GM12878 (cell line): ENCODE measurements around the gene DNAAF2. TPM values are rescaled to one million over a fixed set of nuclear protein-coding genes. Genes with fewer than 3 reads are reported as not detected.

Experiments
- ATAC-seq: fragments of 200-7000 bp; cut with Tn5 transposase; 3 replicates; pipeline ENCODE4 v1.9.1; 2020; ENCODE audit warnings: mild to moderate bottlenecking, moderate library complexity
- BruUV-seq: library from RNA; stranded (reverse); fragments of 400-500 nt; replicated peaks from 2 replicates; lab custom pipeline; 2021; lab: Mats Ljungman, UMichigan
- CTCF ChIA-PET: fragments of 300-600 bp; sonication (Branson Sonifier 250); formaldehyde crosslinking; extraction: SDS; loops from one replicate; lab custom pipeline; 2021; ENCODE audit warnings: inconsistent platforms; lab: Yijun Ruan, JAX
- POLR2A ChIA-PET: fragments of 350-600 bp; formaldehyde crosslinking; extraction: SDS; loops from one replicate; lab custom pipeline; 2021; ENCODE audit warnings: inconsistent platforms; lab: Charles Lee
- RAD21 ChIA-PET: fragments of 300-600 bp; sonication (Branson Sonifier 250); formaldehyde crosslinking; loops from one replicate; lab custom pipeline; 2023; ENCODE audit warnings: antibody characterized with exemption; ENCODE audit not compliant: unreplicated experiment; lab: Charles Lee
- SMC1A ChIA-PET: fragments of 300-600 bp; sonication (Branson Sonifier 250); formaldehyde crosslinking; loops from one replicate; lab custom pipeline; 2023; ENCODE audit not compliant: unreplicated experiment, uncharacterized antibody; lab: Charles Lee
- DNase-seq: peaks from one replicate; pipeline ENCODE4 v3.0.0-alpha.2; 2011; ENCODE audit warnings: low read depth, low spot score
- FAIRE-seq: peaks from 3 replicates; lab custom pipeline; 2011; peaks lifted over from hg19 to GRCh38; lab: Jason Lieb, UNC
- H2AFZ ChIP-seq: 2 replicates; pipeline ENCODE4 v1.6.0; 2011; ENCODE audit warnings: low read depth, low read length, control low read depth; ENCODE audit not compliant: control insufficient read depth
- H3K27ac ChIP-seq: 2 replicates; pipeline ENCODE4 v1.5.1; 2011; ENCODE audit warnings: control low read depth; ENCODE audit not compliant: control insufficient read depth, insufficient read depth
- H3K27me3 ChIP-seq, 2 experiments: replicated peaks in 1 of 2; 2 replicates each; pipeline versions ENCODE4 v1.6.0 to v1.6.1; 2011; ENCODE audit warnings: low read length in 1 of 2; ENCODE audit not compliant: control insufficient read depth in 2 of 2, insufficient read depth in 2 of 2
- H3K36me3 ChIP-seq, 2 experiments: 2 replicates each; pipeline ENCODE4 v1.5.1; 2011; ENCODE audit warnings: low read length in 1 of 2; ENCODE audit not compliant: control insufficient read depth in 2 of 2, insufficient read depth in 2 of 2
- H3K4me1 ChIP-seq: 2 replicates; pipeline ENCODE4 v1.6.1; 2011; ENCODE audit warnings: mild to moderate bottlenecking, low read length, moderate library complexity, mixed read lengths; ENCODE audit not compliant: control insufficient read depth, insufficient read depth
- H3K4me2 ChIP-seq: 2 replicates; pipeline ENCODE4 v1.6.0; 2011; ENCODE audit warnings: control low read depth; ENCODE audit not compliant: control insufficient read depth, insufficient read depth
- H3K4me3 ChIP-seq: fragments of 200-600 bp; sonication (generic); 2 replicates; pipeline ENCODE4 v1.5.1; 2016
- H3K79me2 ChIP-seq: 2 replicates; pipeline ENCODE4 v1.6.0; 2011; ENCODE audit warnings: low read length; ENCODE audit not compliant: control insufficient read depth, insufficient read depth
- H3K9ac ChIP-seq: 2 replicates; pipeline ENCODE4 v1.8.0; 2011; ENCODE audit warnings: low read length, control low read depth, mixed read lengths; ENCODE audit not compliant: control insufficient read depth, insufficient read depth
- H3K9me3 ChIP-seq: replicated peaks from 3 replicates; pipeline ENCODE4 v1.5.1; 2011; ENCODE audit warnings: mild to moderate bottlenecking, low read length; ENCODE audit not compliant: control insufficient read depth, insufficient read depth
- H4K20me1 ChIP-seq: 2 replicates; pipeline ENCODE4 v1.6.0; 2011; ENCODE audit not compliant: control insufficient read depth, insufficient read depth
- CREM ChIP-seq: IDR thresholded peaks from 2 replicates; pipeline ENCODE4 v1.6.1; 2014; ENCODE audit warnings: antibody characterized with exemption, low read depth
- FOXM1 ChIP-seq: IDR thresholded peaks from 2 replicates; pipeline ENCODE4 v1.6.1; 2012; ENCODE audit warnings: low read depth, mild to moderate bottlenecking, inconsistent platforms, low read length, moderate library complexity
- MEF2A ChIP-seq: IDR thresholded peaks from 2 replicates; pipeline ENCODE4 v1.6.1; 2011; ENCODE audit warnings: low read depth, mild to moderate bottlenecking, low read length, moderate library complexity; ENCODE audit not compliant: insufficient read depth
- MTA3 ChIP-seq: IDR thresholded peaks from 2 replicates; pipeline ENCODE4 v1.6.1; 2012; ENCODE audit warnings: low read length, inconsistent platforms, borderline replicate concordance
- NFYB ChIP-seq: IDR thresholded peaks from 2 replicates; pipeline ENCODE4 v1.6.1; 2011; ENCODE audit warnings: low read depth, mild to moderate bottlenecking, low read length, improper control_type of control experiment, moderate library complexity; ENCODE audit not compliant: insufficient read depth
- PML ChIP-seq: IDR thresholded peaks from 2 replicates; pipeline ENCODE4 v1.6.1; 2012; ENCODE audit warnings: low read length, inconsistent platforms
- POLR2A ChIP-seq: IDR thresholded peaks from 2 replicates; pipeline ENCODE4 v1.6.1; 2011; ENCODE audit warnings: low read depth, mild to moderate bottlenecking, low read length
- POU2F2 ChIP-seq: IDR thresholded peaks from 3 replicates; pipeline ENCODE4 v1.6.1; 2011; ENCODE audit warnings: low read depth, mild to moderate bottlenecking, low read length, borderline replicate concordance
- SMAD5 ChIP-seq: IDR thresholded peaks from 2 replicates; pipeline ENCODE4 v1.6.1; 2016; ENCODE audit warnings: antibody characterized with exemption, low read depth
- TBL1XR1 ChIP-seq: IDR thresholded peaks from 2 replicates; pipeline ENCODE4 v1.6.1; 2012; ENCODE audit warnings: low read depth, low read length, improper control_type of control experiment
- ZBED1 ChIP-seq: IDR thresholded peaks from 2 replicates; pipeline ENCODE4 v1.6.1; 2016; ENCODE audit warnings: borderline replicate concordance
- ZBTB4 ChIP-seq: fragments of 450-650 bp; formaldehyde crosslinking; IDR thresholded peaks from 2 replicates; pipeline ENCODE4 v1.4.0; 2022; ENCODE audit warnings: mild to moderate bottlenecking, moderate library complexity
- WGBS: methylation state at CpG from one replicate; pipeline ENCODE4 v1.1.6; 2016; ENCODE audit warnings: low lambda C conversion rate; ENCODE audit not compliant: insufficient replicate concordance, insufficient coverage; ENCODE audit errors: missing lambda C conversion rate; 5-methylcytosine and 5-hydroxymethylcytosine counted together
- in situ Hi-C: fragments of 300-500 bp; cut with MboI; formaldehyde crosslinking; loops from 9 replicates; pipeline ENCODE4 v1.14.3; 2018; ENCODE audit warnings: mixed read lengths
- intact Hi-C: fragments of 100-400 bp; cut with micrococcal nuclease; formaldehyde crosslinking; loops from one replicate; pipeline ENCODE4 v1.14.2; 2022; ENCODE audit not compliant: unreplicated experiment
- polyA plus RNA-seq, 11 experiments: library from polyadenylated mRNA; depleted of rRNA in 4 of 11; unstranded in 6 of 11; stranded (reverse) in 5 of 11; fragments of >200 nt; fragmentation: Nextera tagmentation in 4 of 11; fragmentation: Illumina TruSeq in 1 of 11; extraction: Ambion mirVana in 4 of 11; extraction: Trizol in 1 of 11; gene quantifications; 1 replicate in 1 of 11; 2 replicates in 10 of 11; pipeline versions ENCODE4 v1.2.1 to v1.2.3, GENCODE V29; 2011 to 2016; ENCODE audit warnings: inconsistent platforms in 2 of 11, missing spikeins in 2 of 11, low read depth in 1 of 11
- total RNA-seq, 4 experiments: library from RNA; depleted of rRNA in 3 of 4; stranded (reverse); fragments of >200 nt in 3 of 4; fragmentation: Illumina TruSeq in 1 of 4; extraction: Trizol in 1 of 4; gene quantifications; 2 replicates each; pipeline versions ENCODE4 v1.2.1 to v1.2.3, GENCODE V29; 2013 to 2021
- TF ChIP-seq, protein P1 (sequence below): fragments of 450-650 bp; IDR thresholded peaks from 2 replicates; pipeline ENCODE4 v1.6.1; 2016; ENCODE audit warnings: mild to moderate bottlenecking
- TF ChIP-seq, protein P2 (sequence below), 3 experiments: IDR thresholded peaks in 2 of 3; conservative IDR thresholded peaks in 1 of 3; 2 replicates each; pipeline ENCODE4 v1.5.1; 2011; ENCODE audit warnings: low read depth in 3 of 3, low read length in 3 of 3, mild to moderate bottlenecking in 3 of 3, control low read depth in 2 of 3, moderate library complexity in 2 of 3, inconsistent platforms in 1 of 3, mixed read lengths in 1 of 3; ENCODE audit not compliant: control insufficient read depth in 2 of 3, insufficient read depth in 1 of 3; ENCODE audit errors: extremely low read depth in 1 of 3
- TF ChIP-seq, protein P3 (sequence below): IDR thresholded peaks from 2 replicates; pipeline ENCODE4 v1.6.1; 2012; ENCODE audit warnings: low read length, inconsistent platforms

The DNAAF2 gene
- total and polyA plus RNA-seq, 10 of the 15 experiments (the other 5 are each of a cell fraction or from before 2014, with no cell fraction given): 5.7 to 24.7 (median 10.8) TPM

DNA sequence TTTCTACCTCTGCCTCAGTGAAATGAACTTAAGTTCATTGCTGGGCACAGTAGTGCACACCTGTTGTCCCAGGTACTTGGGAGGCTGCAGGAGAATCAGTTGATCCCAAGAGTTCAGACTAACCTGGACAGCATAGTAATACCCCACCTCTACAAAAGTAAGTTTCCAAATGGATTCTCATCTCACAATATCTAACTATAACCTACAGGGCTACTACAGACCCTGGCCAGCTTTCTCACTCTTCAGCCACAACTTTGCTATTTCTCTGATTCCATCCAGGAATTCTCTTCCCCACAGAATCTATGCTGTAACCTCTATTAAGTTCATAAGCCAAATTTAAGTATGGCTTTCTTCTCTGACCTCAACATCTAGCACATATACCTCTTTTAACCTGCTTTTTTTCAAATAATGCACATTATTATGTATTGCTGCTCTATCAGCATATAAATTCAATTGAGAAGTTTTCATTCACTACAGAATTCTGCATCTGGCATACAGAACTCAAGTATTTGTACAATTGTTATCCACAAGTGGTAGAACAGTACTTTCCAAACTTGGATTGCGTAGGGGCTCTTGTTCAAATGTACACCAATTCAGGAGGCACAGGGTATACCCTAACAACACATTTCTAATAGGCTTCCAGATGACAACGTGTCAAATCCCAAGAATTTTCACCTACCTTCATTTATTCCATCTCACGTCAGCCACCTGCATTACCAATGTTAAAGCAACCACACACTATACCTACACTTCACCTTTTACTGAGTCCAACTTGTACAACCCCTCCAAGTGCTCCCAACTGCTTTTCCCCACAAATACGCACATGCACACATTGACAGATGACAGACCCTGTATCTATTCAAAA, 52.7 kb downstream of the DNAAF2 start:
- Histone ChIP-seq H3K27me3 (no peaks in the 10 kb centered on the region), H4K20me1 (peaks cover 4% of the 10 kb centered on the region; the same call in 1 of the 2 replicates), H3K9me3 (no peaks in the 10 kb centered on the region), H3K27ac (no peak overlapping the region), H3K4me3 (peak overlapping the region; percentile 90), H3K36me3 (peaks cover 3 to 21% of the 10 kb centered on the region in 2 experiments), H3K4me2 (peak overlapping the region; percentile 5; the same call in 1 of the 2 replicates), H3K79me2 (peaks cover 62% of the 10 kb centered on the region), H2AFZ (no peak overlapping the region), H3K4me1 (no peaks in the 10 kb centered on the region), H3K9ac (no peak overlapping the region)
- intact Hi-C loops: no loop called here
- DNase-seq (no peak), FAIRE-seq (no peak), ATAC-seq (no peak)
- ChIA-PET SMC1A (interaction anchor here (1.0 kb wide), 1 partner anchor 15 kb away, joined by 3 read pairs; no protein-coding TSS in a partner anchor), RAD21 (interaction anchor here (1.2 kb wide), 1 partner anchor 42 kb away, joined by 3 read pairs; no protein-coding TSS in a partner anchor), POLR2A (interaction anchor here (0.7 to 1.3 kb wide), 3 partner anchors 14 to 43 kb away, joined by 3 to 5 read pairs (median 4); partner anchors contain the start of genes MGAT2 and RPL36AL), CTCF (interaction anchor here (0.9 to 2.3 kb wide), 2 partner anchors 38 to 84 kb away, joined by 3 to 10 read pairs; partner anchors contain the start of genes MGAT2 and RPL36AL)
- BruUV-seq: no TSS peak
- in situ Hi-C loops: no loop called here
- WGBS: 94% methylated on average over 4 of the region's 4 CpGs
- TF ChIP-seq CREM (no peak), POU2F2 (peak; percentile 17; the same call in 1 of the 3 replicates), SMAD5 (peak; percentile 60; the same call in 1 of the 2 replicates), ZBTB4 (CRISPR knock-in tag) (peak; percentile 22; the same call in 1 of the 2 replicates), MTA3 (peak; percentile 83), TBL1XR1 (no peak), NFYB (no peak), MEF2A (0 out of 2 replicates have a peak, but pooled peaks have one; percentile 12), ZBED1 (peak; percentile 21; the same call in 1 of the 2 replicates), FOXM1 (peak; percentile 46), PML (peak; percentile 50; the same call in 1 of the 2 replicates), POLR2A (peak; percentile 50; the same call in 1 of the 2 replicates)
- TF ChIP-seq, protein P1, sequence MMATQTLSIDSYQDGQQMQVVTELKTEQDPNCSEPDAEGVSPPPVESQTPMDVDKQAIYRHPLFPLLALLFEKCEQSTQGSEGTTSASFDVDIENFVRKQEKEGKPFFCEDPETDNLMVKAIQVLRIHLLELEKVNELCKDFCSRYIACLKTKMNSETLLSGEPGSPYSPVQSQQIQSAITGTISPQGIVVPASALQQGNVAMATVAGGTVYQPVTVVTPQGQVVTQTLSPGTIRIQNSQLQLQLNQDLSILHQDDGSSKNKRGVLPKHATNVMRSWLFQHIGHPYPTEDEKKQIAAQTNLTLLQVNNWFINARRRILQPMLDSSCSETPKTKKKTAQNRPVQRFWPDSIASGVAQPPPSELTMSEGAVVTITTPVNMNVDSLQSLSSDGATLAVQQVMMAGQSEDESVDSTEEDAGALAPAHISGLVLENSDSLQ: no peak
- TF ChIP-seq, protein P2, sequence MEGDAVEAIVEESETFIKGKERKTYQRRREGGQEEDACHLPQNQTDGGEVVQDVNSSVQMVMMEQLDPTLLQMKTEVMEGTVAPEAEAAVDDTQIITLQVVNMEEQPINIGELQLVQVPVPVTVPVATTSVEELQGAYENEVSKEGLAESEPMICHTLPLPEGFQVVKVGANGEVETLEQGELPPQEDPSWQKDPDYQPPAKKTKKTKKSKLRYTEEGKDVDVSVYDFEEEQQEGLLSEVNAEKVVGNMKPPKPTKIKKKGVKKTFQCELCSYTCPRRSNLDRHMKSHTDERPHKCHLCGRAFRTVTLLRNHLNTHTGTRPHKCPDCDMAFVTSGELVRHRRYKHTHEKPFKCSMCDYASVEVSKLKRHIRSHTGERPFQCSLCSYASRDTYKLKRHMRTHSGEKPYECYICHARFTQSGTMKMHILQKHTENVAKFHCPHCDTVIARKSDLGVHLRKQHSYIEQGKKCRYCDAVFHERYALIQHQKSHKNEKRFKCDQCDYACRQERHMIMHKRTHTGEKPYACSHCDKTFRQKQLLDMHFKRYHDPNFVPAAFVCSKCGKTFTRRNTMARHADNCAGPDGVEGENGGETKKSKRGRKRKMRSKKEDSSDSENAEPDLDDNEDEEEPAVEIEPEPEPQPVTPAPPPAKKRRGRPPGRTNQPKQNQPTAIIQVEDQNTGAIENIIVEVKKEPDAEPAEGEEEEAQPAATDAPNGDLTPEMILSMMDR (IDR thresholded peaks at IDR 0.05 in 2 of 3, conservative IDR thresholded peaks at IDR 0.05 in 1 of 3; ENCODE audit: control insufficient read depth in 2 of 3, extremely low read depth in 1 of 3, insufficient read depth in 1 of 3, low read depth in 3 of 3, low read length in 3 of 3): no peak
- TF ChIP-seq, protein P3, sequence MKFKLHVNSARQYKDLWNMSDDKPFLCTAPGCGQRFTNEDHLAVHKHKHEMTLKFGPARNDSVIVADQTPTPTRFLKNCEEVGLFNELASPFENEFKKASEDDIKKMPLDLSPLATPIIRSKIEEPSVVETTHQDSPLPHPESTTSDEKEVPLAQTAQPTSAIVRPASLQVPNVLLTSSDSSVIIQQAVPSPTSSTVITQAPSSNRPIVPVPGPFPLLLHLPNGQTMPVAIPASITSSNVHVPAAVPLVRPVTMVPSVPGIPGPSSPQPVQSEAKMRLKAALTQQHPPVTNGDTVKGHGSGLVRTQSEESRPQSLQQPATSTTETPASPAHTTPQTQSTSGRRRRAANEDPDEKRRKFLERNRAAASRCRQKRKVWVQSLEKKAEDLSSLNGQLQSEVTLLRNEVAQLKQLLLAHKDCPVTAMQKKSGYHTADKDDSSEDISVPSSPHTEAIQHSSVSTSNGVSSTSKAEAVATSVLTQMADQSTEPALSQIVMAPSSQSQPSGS: peak; percentile 54
